NCI-H1048 (cell line): ENCODE measurements around the gene PGLYRP1.
A peak's percentile ranks its signal among the peaks of the same experiment; 100 is the strongest.

Source experiments
- DNase-seq: peaks from one replicate; lab custom pipeline; 2025; lab: John Stamatoyannopoulos, UW

Gene PGLYRP1

DNA sequence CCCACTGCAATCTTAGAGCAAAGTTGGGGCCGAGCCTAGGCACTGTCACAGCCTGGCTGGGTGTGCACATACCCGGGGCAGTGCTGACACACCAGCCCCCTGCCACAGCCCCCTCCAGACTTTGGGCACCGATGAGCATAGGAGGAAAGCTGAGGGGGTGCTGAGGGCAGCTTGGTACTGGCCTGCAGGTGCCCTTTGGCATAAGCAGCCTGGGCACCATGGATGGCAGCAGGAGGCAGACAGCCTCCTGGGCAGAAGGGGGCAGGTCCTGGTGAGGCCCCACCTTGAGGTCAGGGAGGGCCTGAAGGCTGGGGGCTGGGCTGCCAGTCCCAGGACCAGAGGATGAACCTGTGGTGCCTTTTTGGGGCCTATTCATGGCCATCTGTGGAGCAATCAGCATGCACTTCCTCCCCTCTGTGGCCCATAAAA is 9.8 kb upstream of the PGLYRP1 start:
- DNase-seq, result no peak

DNA sequence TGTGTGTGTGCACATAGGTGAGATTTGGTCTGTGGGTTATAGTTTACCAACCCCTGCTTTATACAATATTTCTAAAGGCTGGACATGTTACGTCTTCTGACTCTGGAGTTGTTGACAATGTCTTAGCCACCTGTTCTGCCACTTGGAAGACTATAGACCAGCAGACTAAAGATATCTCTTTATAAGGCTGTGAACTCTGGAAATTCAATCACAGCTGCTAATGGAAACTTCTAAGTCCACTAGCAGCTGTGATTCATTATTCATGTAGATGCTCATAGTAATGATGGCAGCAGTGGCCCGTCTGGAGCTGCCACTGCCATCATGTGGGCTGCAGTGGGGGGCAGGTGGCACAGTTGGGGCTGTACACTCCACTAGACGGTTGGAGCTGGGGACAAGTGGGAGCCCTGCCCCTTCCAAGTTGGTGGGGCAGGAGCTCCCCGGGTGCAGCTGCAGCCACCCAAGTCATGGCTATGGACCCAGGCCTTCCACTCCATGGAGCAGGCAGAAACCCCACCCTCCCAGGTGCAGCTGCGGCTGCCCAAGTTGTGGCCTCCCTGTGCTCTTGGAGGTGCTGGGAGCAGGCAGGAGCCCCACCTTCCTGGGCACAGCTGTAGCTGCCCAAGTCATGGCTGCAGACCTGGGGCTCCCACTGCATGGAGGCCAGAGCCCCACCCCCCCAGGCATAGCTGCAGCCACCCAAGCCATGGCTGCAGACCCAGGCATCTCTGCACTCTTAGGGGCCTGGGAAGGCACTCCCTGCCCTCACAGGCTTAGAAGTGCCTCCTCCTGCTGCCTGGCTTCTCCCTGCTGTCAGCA is 9.1 kb upstream of the PGLYRP1 start:
- DNase-seq, result no peak

DNA sequence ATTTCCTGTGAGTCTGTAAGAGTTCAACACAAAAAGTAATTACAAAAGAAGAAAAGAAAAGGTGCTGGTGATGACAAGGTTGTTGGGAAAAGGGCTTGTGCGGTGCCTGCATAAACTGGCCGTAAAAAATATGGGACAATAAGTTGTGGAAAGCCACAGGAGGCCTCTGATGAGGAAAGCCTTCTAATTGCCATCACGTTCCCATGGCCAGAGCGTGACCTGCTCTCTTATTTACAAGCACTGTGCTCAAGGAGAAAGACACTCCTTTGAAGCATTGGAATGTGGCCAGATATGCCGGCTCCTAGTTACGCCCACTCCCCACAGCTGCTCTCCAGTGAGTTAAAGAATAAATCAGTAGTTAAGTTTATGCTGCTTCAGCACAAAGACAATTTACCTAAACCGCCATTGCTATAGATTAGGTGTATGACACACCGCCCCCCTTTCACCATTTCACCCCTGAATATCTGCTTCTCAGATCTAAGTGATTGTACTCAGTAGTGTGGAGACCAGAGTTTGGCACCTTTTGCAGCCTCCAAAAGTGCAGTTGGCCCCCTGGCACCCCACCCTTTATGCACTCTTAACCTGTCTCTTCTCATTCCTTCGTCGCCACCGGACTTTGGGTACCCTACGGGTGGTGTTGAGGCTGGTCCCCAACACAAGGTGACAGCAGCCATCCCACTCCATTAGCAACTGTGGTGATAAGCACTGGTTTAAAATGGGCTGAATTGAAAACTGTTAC is 8.1 kb upstream of the PGLYRP1 start:
- DNase-seq, result no peak

DNA sequence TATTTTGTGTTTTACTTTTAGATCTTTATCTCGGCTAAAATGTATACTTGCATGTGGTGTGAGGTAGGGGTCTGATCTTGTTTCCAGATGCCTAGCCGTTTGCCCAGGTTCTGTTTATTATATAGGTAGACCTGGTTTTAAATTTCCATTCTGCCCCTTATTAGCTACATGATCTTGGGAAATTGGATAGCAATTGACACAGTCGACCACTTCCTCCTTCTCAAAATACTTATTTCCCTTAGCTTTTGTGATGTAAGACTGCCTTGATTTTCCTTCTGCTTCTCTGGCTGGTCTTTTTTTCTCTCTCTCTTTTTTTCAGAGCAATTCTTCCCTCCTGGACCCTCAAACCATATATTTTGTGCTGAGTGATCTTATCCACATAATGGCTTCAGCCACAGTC is 3.0 kb upstream of the PGLYRP1 start:
- no peak for DNase-seq

DNA sequence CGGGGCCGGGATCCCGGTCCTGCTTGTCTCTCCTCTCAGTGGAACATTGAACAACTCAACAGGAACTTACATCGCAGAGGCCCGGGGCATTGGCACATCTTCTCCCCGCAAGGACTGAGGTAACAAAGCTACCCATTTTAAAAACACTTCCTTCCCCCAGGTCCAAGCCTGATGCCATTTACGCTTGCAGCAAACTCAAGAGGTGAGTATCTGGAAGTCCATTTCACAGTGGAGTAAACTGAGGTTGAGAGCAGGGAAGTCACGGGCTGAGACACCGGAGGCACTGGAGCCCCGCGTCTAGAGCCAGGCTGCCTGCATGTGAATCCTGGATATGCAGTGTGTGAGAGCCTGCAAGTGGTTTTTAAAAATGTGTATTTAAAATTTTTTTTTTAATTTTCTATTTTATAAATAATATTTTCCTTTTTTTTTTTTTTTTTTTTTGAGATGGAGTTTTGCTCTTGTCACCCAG is 492 bp upstream of the PGLYRP1 start:
- DNase-seq, result no peak

DNA sequence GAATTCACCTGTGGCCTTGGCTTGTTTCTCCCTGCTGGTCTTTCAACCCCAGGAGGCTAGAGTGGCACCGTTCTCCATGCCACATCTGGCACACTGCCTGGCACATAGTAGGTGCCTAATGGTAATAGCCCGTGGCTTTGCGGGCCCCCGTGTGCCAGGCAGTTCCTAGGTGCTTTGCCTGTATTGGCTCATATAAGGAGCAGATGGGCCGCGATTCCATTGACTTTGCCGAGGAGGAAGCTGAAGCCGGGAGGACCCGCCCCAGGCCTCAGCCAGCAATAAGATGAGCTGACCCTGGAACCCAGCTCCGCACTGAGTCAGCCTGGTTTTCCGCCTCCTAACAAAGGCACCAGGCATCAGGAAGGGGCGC is 807 bp downstream of the PGLYRP1 start:
- no peak for DNase-seq

DNA sequence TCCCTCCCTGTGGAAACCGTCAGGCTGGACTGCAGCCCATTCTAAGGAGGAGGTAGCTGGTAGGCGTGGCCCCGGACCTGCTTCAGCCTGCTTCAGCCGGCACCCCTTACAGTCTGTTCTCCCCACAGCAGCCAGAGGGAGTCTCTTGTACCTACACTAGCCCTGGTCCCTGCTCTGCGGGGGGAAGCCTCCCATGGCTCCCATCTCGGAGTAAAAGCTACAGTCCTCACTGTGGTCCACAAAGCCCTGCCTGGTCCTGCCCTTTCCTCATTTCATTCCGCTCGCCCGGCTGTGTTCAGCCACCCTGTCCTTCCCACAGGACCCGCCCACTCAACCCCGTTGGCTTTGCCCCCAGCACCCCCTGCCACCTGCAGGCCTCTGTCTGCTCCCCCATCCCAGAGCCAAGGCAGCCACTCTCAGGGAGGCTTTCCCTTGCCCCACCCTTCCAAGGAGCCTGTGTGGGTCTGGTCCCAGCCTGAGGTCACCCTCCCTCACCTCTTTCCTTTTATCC is 1.3 kb downstream of the PGLYRP1 start:
- DNase-seq, result no peak

DNA sequence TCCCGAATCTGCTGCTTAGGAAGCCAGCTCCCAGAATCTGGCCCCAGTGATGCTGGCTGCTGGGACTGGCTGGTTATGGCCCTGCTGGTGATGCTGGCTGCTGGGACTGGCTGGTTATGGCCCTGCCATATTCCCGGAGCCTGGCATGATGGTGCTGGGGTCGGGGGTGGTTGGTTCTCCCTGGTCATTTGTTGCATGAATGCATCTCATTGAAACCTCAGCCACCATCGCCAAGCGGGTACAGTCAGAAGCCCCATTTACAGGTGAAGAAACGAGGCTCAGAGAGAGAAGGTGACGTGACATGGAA is 2.1 kb downstream of the PGLYRP1 start:
- no peak for DNase-seq

DNA sequence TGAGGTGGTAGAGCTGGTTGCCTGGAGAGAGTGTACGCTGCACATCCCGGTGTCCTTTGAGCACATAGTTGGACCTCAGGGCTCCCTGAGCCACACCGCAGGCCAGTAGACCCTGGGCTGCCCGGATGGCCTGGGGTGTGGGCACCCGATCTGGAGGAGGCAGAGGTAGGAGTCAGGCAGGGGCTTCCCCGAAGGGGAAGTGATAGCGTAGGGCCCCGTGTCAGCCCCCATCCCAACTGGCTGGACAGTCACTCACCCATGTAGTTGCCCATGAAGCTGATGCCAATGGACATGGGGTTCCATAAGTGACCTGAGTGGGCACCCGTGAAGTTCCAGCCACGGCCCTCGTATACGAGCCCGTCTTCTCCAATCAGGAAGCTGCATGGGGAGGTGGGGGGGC is 3.6 kb downstream of the PGLYRP1 start:
- no peak for DNase-seq

DNA sequence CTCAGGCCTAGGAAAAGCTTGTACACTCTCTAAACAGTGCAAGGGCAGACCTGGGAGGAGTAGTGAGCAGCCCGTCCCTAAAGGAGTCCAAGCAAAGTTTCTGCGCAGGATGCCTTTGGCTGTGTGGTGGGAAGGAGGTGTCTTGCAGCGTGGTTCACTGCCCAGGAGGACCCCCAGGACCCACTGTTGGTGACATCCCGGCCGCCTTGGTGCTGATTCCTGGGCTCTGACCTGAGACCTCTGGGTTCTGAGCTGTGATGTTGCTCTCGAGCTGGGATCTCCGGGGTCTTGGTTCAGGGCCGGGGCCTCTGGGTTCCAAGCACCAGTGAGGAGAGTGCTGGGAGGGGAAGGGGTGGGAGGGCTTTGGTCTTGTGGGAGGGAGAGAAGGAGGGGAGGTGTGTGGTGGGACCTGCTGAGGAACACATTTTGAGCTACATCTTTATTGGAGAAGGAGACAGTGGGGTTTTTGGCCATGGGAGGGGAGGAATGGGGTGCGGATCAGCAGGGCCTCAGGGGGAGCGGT is 4.1 kb downstream of the PGLYRP1 start:
- DNase-seq, result no peak

DNA sequence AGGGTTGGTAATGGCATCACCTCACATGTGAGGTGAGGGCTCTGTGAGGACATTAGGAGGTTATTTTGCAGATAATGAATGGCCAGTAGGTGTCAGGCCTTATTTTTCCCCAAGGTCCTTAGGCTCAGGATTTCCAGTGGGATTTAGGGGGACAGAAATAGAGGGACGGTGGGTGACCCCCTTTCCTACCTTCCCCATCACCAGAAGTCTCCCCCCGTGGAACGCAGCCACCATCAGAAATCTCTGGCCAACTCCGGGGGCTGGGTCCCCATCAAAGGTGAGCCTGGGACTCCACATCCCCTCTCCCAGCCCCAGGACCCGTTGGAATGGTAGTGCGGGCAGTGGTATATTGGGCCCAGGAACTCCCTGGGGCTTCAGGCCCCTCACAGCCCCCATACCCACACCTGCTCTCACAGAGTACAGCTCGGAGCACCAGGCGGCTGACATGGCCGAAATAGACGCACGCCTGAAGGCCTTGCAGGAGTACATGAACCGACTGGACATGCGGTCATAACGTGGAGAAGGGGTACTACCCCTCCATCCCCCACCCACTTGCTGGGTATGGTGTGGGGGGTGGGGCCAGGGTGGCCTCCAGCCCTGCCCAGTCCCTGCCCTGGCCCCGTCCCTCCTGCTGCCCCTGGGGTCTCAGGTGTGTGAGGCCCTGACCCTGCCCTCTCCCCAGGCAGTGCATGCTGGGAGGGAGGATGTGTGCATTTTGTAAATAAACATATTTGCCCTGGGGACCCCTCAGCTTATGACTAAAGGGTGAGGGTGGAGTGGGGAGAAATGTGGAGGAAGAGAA is 4.8 kb downstream of the PGLYRP1 start:
- no peak for DNase-seq

DNA sequence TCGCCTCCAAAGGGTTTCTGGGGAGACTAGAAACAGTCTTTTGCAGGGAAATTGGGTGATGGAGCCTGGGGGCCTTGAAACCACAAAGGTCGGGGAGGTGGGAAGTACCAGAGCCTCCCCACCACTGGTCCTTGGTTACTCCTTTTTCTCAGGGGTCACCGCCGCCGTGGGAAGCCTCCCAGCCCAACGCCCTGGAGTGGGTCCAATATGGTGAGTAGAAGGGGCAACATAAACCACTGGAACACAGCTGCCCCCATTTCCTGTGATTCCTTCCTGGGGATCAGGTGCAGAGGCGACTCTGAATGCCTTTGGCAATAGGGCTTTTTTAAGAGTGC is 5.8 kb downstream of the PGLYRP1 start:
- DNase-seq, result no peak

DNA sequence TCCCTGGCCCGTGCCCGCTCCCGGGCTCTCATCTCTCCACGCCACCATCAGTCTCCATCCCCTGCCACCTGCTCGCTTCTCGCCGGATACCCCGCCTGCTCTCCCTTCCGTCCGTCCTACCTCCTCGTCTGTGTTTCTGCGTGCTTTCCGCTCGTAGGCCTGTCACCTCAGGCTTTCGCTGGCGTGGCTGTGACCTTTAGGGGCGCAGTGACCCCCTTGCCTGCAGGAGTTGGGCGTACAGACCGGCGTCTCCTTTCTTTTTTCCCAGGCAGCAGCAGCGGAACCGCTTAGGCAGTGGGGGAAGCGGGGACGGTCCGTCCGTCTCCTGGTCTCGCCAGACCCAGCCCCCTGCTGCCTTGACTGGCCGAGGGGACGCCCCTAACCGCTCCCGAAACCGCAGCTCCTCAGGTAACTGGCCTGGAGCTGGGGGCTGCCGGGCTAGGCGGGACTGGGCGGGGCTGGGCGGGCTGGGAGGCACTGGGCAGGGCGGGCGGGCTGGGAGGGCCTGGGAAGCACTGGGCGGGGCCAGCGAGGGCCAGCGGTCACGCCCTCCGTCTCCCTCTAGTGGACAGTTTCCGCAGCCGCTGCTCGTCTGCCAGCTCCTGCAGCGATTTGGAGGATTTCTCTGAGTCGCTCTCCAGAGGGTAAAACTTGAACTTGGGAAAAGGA is 6.3 kb downstream of the PGLYRP1 start:
- peak; percentile 71 for DNase-seq

DNA sequence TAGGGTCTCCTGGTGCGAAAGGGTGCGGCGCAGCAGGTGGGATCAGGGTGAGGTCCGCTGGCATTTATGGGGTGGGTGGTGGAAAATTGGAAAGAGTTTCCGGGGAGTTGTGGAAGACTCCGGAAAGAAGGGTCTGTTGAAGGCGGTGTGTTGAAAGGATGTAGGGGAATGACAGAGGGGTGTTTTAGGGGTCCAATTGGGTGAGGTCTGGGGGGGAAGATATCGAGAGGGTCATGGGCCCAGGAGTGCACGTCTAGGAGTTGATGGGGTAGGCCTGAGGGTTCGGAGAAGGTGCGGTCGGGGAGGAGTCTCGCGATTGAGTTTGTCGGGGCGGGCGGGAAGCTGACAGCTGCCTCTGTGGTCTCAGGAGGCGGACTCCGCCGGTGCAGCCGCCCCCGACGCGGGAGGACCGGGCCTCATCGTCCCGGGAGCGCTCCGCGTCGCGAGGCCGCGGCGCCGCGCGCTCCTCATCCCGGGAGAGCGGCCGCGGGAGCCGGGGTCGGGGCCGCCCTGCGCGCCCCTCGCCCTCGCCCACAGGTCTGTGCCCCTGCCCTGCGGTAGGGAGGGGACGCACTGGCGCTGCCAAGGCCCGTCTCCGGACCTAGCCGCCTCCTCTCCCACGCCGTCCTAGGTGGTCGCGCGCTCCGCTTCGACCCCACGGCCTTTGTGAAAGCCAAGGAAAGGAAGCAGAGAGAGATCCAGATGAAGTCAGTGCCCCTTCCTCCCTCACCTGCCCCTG is 7.0 kb downstream of the PGLYRP1 start:
- no peak for DNase-seq

DNA sequence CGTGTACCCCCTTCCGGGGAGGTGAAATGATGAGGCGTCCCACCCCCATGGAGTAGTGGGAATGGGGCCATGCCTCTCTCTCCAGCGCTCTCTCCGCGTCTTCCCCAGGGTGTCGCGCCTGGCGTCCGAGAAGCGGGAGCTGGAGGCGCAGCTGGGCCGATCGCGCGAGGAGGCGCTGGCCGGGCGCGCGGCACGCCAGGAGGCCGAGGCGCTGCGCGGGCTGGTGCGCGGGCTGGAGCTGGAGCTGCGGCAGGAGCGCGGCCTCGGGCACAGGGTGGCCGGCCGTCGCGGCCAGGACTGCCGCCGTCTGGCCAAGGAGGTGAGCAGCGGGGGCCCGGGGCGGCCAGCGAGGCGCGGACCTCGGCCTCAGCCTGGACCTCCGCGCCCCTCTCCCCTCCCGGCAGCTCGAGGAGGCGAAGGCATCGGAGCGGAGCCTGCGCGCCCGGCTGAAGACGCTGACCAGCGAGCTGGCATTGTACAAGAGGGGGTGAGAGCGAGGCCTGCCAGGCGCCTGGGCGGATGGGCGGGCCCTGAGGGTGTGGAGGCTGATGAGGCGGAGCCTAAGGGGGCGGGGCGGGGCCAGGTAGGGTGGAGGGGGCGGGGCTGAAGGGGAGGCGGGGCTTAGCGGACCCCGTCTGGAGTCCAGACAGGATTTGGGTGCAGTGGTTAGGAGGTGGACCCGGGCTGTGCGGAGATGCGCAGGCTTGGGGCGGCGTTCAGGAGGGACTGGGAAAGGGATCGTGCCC is 7.7 kb downstream of the PGLYRP1 start:
- peak; percentile 24 for DNase-seq

DNA sequence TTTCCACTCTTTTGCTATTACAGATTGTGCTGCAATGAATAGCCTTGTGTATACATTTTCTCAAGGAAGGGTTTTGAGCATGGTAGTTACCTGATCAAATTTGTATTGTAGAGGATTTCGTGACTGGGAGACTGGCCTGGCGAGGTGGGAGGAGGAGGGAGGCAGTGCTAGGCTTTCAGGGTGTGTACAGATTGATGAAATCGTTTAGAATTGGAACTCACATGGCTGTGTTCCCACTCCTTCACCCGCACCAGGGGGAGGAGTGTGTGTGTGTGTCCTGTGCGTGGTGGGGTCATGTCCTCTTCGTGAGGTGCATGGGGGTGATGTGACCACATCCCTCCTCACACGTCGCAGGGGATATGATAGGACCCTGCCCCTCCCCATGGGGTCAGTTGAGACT is 8.3 kb downstream of the PGLYRP1 start:
- DNase-seq, result no peak

DNA sequence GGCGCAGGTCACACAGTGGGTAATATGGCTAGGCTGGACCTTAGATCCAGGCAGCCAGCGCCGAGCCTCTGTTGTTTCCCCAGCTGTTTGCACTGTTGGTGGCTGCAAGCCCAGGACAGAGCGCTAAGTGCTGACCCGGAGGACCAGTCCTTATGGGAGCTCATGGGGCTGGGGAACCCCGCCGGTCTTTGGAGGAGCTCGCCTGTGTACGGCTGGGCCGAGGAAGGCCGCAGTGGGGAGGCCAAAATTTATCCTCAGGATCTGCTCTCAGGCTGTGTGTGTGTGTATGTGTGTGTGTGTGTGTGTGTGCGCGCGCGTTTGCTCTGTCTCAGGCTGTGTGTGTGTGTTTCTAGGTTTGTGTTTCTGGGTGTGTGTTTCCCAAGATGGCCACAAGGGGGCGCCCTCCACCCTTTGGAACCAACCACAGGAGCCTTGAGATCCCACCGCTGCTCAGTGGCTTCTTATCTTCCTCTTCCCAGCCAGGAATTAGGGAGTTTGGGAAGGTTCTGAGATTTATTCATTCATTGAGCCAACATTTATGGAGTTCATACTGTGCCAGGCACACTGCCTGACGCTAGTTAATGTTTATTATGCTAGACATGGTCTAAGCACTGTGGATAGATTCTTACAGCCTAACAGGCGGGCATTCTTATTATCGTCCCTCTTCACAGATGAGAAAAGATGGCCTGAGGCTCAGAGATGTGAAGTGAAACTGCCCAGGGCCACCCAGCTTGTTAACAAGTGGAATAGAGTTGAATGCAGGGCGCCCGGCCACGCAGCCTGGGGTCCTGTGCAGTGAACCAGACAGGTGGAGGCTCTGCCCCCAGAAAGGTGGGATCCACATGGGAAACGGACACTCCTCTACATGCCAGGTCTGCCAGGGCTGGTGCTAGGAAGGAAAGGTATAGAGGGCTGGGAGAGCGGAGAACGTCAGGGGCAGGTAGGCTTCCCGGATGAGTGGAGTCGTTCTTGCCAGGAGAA is 13.0 kb downstream of the PGLYRP1 start:
- peak; percentile 1 for DNase-seq

DNA sequence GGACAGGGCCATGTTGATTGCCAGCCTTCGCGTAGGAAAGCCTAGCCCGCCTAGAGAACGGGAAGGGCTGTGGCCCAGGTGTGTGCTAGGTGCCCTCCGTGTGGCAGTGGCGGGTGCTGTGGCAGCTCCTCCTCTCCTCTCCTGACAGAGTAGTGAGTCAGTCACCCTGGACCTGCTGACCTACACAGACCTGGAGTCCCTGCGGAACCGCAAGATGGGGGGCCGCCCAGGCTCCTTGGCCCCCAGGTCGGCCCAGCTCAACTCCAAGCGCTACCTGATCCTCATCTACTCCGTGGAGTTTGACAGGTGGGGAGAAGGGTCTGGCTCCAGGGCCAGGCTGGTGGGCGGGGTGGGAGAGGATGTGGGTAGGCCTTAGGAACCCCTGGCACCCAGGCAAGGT is 16.4 kb downstream of the PGLYRP1 start:
- no peak for DNase-seq

DNA sequence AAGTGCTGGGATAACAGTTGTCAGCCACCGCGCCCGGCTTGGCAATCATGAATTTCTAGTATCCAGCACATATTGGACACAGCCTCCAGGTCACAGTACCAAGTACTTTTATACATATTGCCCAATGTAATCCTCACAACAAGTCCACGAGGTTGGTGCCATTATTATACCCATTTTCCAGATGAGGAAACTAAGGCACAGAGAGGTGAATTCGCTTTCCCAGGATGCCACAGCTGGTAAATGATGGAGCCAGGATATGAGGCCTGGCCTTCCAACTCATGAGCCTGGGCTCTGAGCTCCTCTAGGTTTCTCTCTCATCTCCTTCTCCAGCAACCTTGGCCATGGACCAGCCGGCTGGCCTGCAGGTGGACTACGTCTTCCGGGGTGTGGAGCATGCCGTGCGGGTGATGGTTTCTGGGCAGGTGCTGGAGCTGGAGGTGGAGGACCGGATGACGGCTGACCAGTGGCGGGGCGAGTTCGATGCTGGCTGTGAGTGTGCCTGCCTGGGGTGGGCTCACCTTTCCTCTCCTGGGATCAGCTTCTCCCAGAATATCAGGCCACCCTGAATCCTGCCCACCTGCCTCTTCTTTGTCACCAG is 20.1 kb downstream of the PGLYRP1 start:
- DNase-seq, result no peak
